Activated CD4-positive, alpha-beta T cell treated with anti-CD3 and anti-CD28 coated beads for 1 hour (primary cell): ENCODE measurements around the gene DNER.
"Not testable (repeated sequence)": the region's sequence is repeated elsewhere in the genome, so short reads cannot be mapped to it uniquely, and the experiment has no call there.

ENCODE experiments used
- DNase-seq: peaks from one replicate; pipeline ENCODE4 v3.0.0-alpha.2; 2020

Gene DNER

DNA sequence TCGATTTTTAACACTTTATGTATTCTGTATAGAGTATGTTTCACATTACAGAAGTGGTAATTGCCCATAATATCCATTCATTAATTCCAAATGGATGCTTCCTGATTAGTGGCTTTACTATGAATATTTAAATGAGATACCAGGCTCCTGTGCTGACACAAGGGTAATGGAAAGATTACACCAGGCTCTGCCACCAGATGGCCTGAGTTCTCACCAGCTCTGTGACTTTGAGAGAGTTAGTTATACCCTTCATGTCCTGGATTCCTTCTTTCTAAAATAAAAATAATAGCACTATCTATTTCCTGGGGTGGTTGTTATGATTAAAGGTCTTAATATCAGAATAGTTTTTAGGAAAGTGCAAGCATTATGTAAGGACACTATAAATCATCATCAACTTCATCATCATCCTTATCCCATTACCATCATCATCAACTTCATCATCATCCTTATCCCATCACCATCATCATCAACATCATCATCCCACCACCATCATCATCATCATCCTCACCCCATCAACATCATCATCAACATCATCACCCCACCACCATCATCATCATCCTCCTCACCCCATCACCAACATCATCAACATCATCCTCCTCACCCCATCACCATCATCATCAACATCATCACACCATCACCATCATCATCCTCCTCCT is 151.8 kb downstream of the DNER start:
- no peak for DNase-seq

DNA sequence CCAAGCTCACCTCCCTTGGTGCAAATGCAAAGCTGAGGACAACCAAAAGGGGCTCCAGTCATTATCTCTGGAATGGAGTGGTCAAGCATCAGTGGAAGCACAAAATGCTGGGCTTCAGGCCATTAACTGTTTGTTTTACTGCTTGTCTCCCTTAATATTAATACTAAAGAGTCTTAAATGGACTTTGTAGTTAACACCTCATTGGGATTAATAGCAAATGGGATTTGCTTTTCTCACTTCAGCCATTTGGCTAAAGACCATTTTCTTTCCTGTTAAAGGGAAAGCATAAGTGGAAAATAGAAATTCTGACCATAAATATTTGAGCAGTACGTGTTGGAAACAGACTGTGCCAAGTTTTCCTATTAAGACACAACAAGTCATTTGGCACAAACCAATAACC is 154.4 kb downstream of the DNER start:
- DNase-seq, result no peak

GRCh38 chr2:229553091-229553490 is 161.3 kb downstream of the DNER start:
- DNase-seq, result no peak

DNA sequence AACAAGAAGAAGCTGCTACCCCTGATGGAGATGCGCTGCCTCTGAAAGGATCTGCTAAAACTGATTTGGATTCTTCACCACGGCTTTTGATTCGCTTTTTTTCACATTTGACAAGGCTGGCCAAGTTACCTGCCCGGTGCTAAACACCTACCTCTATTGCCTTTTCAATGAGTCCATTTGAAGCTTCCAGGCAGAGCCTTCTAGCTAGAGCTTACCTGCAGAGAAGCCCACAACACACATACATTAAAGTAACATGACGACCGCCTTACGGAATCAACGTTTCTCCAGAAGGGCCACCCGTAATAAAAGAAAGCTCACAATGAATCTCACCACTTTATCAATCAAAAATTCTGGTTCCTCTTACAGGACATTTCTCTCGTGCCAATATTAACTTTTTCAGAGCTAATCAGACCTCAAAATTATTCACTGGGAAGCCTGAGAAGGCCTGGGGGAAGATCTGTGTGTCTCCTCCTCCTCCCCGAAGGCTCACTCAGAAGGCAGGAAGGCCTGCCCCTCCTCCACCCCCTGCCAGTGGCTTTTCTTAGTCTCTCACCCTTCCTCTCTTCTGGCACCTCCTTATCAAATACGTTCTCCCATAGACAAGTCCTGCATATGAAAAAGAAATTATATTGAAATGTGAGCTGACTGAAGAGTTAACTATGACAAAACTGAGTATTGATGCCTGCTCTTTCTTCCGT is 171.0 kb downstream of the DNER start:
- no peak for DNase-seq

GRCh38 chr2:229539628-229540027 is 174.7 kb downstream of the DNER start:
- DNase-seq, result no peak

DNA sequence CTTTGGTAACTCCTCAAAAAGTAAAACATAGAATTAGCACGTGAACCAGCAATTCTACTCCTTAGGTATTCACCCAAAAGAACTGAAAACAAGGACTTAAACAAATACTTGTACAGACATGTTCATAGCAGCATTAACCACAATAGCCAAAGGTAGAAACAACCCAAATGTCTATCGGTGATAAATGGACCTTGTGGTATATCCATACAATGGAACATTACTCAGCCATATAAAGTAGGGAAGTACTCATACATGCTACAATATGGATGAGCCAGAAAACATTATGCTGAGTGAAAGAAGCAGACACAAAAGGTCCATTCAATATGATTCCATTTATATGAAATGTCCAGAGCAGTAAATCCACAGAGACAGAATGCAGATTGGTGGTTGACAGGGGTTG is 182.8 kb downstream of the DNER start:
- no peak for DNase-seq

GRCh38 chr2:229530434-229530833 is 183.9 kb downstream of the DNER start:
- no peak for DNase-seq

- DNase-seq, result no peak
Observed at GRCh38 chr2:229528846-229529245, 185.5 kb downstream of the DNER start.

DNA sequence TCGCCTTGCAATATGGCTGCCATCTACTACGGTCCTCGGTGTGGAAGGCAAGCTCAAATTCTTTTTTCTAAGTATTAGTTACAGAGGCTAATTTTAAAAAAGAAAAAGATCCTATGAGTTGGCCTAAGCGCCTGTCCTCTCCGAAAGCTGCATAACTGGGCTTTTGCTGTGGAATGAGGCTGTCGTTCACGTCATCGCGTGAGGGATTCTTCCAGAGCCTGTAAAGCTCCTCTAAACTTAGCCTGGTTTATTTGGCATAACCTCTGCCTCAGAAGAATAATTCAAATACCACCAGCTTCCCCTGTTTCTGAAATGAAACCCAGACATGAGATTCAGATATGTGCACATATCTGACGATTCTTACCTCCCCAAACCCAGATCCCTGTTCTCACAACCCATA is 187.4 kb downstream of the DNER start:
- no peak for DNase-seq

DNA sequence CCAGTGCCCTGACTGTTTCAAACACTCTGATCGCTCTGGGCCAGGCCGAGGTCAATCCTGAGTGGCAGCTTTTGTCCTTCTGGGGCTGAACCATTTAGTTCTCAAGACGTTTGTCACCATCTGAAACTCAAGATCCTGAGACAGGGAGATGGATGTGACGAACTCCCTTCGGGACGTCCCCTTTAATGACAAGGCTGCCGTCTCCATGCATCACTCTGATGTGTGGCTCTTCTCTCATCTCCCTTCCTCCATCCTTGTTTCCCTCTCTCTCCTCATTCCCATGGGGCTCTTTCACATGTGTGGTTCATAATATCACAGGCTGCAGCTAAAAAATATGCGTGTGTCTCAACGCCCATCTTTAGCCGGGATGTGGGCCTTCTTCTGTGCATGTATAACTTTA is 189.6 kb downstream of the DNER start:
- no peak for DNase-seq

- no peak for DNase-seq
Observed at GRCh38 chr2:229523663-229524062, 190.7 kb downstream of the DNER start.

DNA sequence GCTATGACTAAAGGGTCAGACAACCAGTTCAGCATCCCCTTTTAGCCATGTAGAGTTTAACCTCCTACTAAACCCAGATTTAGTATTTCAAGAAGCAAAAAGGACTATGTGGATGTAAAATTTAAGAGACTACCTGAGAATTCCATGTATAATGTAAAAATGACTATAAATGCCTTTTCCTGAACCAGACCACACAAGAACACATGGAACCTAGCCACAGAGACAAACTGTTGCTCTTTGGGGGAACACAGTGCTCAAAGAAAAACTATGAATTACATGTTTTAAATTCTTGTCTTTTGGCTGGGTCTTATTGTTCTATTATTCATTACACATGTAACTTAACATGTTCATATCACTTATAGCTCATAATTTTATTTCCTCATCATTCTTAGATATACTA is 192.8 kb downstream of the DNER start:
- DNase-seq, result no peak

DNA sequence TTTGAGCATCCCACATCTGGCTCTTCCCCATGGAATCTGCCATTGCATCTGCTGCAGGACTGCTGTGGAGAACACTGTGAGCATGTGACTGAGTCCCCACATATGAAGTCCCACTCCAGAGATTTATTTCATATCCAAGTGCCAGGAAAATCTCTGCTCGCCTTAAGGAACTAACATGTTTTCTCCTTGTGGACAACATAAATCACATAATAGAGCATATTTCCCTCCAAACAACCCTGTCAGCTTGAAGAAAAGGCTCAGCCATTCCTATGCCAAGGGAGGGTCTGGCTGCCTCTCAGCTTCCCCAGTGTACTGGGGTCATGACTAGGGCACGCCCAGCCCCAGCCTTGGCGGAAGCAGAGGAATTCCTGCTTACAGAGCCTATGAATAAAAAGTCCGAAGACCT is 193.7 kb downstream of the DNER start:
- DNase-seq, result no peak

- no peak for DNase-seq
Observed at GRCh38 chr2:229519655-229520430, 194.5 kb downstream of the DNER start.

DNA sequence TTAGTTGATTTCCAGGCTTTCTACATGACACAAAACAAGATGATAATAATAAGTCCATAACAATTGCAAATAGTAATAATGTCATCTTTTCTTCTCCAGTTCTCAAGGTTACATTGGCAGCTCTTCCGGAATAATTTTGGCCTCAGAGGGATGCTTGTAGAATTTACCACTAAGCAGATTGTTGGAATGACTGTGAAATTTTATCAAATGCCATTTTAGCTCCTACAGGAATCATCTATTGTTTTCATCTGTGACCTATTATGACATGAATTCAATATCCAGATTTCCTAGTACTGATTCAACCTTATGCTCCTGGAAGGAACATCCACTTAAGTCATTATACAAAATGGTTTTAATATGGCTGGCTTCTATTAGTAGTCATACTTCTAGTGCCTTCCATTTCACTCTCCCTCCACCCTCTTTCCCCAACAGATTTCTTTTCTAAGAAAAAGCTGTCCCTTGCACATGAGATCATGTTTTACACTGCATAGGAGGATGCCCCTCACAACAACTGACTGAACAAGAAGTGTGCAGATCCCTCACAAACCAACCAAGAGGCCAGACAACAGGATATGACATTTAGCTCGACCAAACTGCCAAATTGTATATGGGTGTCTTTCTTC is 200.0 kb downstream of the DNER start:
- no peak for DNase-seq

DNA sequence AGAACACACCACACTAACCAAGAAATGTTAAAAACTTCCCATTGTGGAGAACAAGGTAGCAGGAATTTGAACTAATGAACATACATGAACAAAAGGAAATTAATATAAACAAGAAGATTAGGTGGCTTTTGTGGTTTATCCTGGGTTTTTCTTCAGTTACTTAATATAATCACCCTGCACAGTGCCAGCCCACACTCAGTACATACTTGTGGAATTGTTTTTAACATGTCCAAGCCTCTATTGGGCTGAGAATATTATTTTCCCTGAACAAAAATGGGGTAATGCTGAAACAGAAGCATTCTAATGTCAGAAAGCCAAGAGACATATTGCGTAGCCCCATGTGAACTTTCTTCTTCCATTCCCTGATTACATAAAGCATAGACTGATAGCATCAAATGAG is 202.8 kb downstream of the DNER start:
- DNase-seq, result no peak

DNA sequence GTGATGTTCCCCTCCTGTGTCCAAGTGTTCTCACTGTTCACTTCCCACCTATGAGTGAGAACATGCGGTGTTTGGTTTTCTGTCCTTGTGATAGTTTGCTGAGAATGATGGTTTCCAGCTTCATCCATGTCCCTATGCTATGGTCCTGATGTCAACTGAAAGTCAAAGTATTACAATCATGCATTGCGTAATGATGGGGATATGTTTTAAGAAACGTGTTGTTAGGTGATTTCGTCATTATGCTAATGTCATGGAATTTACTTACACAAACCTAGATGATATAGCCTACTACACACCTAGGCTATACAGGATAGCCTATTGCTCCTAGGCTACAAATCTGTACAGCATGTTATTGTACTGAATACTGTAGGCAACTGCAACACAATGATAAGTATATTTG is 207.7 kb downstream of the DNER start:
- not testable (repeated sequence) for DNase-seq

DNA sequence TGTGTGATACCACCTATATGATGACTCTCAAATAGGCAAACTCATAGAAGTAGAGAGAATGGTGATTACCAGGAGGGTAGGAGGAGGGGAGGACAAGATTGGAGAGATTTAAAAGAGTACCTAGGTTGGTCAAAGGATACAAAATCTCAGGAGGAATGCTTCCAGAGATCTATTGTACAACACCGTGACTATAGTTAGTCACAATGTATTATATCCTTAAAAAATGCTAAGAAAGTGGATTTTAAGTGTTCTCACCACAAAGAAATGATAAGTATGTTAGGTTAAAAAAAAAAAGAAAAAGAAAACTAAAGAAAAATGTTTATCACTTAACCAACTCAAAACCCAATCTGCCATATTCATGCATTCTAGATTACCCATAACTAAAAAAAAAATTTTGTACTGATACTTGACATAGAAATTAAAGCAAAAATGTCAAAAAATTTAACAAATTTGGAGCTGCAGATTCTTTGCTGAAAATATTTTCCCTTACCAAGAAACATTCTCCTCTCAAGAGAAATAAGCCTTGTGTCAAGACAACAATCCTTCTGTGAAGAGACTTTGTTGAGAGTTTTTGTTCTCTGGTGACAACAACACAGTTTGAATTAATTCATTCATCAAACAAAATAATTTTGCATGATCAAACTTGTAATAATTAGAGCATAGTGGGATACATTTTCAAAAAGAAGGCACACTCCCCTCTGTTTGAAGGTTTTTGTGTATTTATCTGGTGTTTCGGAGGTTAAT is 213.1 kb downstream of the DNER start:
- no peak for DNase-seq

- DNase-seq, result no peak
Observed at GRCh38 chr2:229492034-229492433, 222.3 kb downstream of the DNER start.

DNA sequence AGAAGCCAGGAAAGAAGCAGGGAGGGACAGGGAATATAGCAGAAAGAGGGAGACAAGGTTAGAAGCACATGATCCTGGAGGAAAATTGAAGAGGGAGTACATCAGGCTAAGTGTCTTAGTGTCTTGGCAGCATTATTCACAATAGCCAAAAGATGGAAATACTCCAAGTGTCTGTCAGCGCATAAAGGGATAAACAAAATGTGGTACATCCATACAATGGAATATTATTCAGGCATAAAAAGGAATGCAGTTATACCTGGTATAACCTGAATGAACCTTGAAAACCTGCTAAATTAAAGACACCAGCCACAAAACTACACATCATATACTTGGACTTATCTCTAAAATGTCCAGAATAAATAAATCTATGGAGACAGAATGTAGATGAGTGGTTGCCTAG is 224.2 kb downstream of the DNER start:
- no peak for DNase-seq

DNA sequence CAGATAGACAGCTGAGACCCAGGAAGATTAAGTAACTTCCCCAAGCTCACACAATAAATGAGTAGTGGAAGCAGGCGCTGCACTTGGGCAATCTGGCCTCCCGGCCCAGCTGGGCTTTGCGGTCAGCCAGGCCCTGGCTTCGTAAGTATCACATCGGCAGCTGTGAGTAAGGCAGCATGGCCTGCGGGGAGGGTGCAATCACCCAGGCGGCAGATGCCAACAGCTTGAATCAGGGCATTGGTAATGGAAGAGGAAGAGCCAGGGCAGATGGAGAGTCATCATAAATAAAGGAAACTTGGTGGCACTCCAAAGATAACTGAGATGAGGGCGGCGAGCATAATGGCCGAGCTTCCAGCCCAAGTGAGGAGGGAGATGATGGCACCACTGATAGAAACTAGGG is 225.3 kb downstream of the DNER start:
- DNase-seq, result no peak

- no peak for DNase-seq
Observed at GRCh38 chr2:229488232-229488631, 226.1 kb downstream of the DNER start.

DNA sequence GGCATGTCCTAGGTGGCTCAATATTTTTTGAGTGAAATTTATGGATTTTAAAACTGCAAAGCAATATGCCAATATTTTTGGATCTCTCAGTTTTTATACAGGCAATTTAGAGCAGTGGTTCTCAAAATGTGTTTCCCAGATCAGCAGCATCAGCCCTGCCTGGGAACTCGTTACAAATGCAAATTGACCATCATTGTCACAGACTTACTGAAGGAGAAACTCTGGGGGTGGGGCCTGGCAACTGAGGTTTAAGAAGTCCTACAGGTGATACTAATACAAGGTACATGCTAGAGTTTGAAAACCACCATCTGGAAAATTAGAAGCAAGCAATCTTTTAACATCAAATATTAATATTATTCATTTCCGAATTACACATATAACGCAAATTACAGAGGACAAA is 227.7 kb downstream of the DNER start:
- DNase-seq, result no peak
